ENCODE data around the gene PCDHB12. TPM values are rescaled to one million over a fixed set of nuclear protein-coding genes. Genes with fewer than 3 reads are reported as not detected.

PCDHB12 gene
- total RNA-seq, 1 experiment from 2014 or later: 5.1 TPM

DNA sequence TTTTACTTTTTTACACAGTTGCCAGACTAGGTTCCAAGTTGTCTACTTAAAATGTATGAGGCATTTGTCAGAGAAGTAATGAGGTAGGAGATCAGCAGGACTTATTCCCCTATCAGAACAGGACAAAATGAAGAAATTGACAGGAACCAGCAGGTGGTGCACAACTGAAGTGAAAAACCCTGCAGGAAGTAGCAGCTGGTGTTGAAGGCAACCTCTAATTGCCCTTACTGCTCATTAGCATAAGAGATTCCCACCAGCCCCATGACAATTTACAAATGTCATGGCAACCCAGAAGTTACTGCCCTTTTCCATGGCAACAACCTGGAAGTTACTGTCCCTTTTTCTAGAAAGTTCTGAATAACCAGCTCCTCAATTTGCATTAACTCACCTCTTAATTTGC lies 42.1 kb downstream of the PCDHB12 start:
- no peaks in the 10 kb centered on the region for H3K36me3 ChIP-seq (ENCODE audit: insufficient read depth, low read length, poor library complexity, severe bottlenecking)
- CTCF ChIA-PET: interaction anchor here (1.1 kb wide), 1 partner anchor 27 kb away, joined by 5 read pairs; the partner anchor contains the start of gene PCDHB14
- peaks cover 7% of the 10 kb centered on the region for H3K4me1 ChIP-seq (ENCODE audit: insufficient read depth, low read length, poor library complexity, severe bottlenecking)
- POLR2A ChIA-PET (ENCODE audit: low non-redundant PET): no interaction called here
- no peaks in the 10 kb centered on the region for H3K27me3 ChIP-seq (replicated peaks; ENCODE audit: insufficient read depth, low read depth, low read length, poor library complexity)
- intact Hi-C loops (cut with micrococcal nuclease; ENCODE audit: unreplicated experiment): no loop called here
- peak; percentile 77 for DNase-seq (ENCODE audit: low spot score)
- H3K9me3 ChIP-seq (ENCODE audit: low read depth, low read length, poor library complexity, severe bottlenecking): peaks cover 73% of the 10 kb centered on the region
- no TSS peak for BruUV-seq (replicated peaks)
- H3K4me3 ChIP-seq (ENCODE audit: low read depth, low read length, poor library complexity, severe bottlenecking): no peak overlapping the region
- TF ChIP-seq EZH2 (IDR thresholded peaks at IDR 0.05; ENCODE audit: borderline replicate concordance, low read depth, low read length, poor library complexity, severe bottlenecking): no peak
- TF ChIP-seq, protein P1, sequence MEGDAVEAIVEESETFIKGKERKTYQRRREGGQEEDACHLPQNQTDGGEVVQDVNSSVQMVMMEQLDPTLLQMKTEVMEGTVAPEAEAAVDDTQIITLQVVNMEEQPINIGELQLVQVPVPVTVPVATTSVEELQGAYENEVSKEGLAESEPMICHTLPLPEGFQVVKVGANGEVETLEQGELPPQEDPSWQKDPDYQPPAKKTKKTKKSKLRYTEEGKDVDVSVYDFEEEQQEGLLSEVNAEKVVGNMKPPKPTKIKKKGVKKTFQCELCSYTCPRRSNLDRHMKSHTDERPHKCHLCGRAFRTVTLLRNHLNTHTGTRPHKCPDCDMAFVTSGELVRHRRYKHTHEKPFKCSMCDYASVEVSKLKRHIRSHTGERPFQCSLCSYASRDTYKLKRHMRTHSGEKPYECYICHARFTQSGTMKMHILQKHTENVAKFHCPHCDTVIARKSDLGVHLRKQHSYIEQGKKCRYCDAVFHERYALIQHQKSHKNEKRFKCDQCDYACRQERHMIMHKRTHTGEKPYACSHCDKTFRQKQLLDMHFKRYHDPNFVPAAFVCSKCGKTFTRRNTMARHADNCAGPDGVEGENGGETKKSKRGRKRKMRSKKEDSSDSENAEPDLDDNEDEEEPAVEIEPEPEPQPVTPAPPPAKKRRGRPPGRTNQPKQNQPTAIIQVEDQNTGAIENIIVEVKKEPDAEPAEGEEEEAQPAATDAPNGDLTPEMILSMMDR (conservative IDR thresholded peaks at IDR 0.05; ENCODE audit: low read depth, low read length): 0 out of 2 replicates have a peak, but pooled peaks have one; percentile 14
- H3K27ac ChIP-seq (ENCODE audit: low read depth, low read length, poor library complexity, severe bottlenecking): no peak overlapping the region

DNA sequence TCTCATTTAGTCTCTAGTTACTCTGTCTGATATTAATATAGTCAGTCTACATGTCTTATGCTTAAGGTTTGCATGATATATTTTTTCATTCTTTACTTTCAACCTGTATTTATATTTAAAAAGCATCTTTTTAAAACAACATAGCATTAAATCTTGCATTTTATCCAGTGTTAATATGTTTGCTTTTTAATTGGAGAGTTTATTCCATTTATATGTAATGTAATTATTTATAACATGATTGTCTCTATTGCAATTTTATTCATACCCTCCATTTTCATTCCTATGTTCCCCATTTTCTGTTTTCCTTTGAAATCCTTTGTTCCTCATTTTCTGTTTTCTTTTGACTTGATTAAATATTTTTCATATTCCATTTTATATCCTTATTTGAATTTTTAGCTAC lies 49.9 kb downstream of the PCDHB12 start:
- ChIA-PET POLR2A (ENCODE audit: low non-redundant PET) (no interaction called here), CTCF (no interaction called here)
- no TSS peak for BruUV-seq (replicated peaks)
- no peak overlapping the region for H3K4me3 ChIP-seq (ENCODE audit: low read depth, low read length, poor library complexity, severe bottlenecking)
- H3K4me1 ChIP-seq (ENCODE audit: insufficient read depth, low read length, poor library complexity, severe bottlenecking): no peaks in the 10 kb centered on the region
- TF ChIP-seq, protein P1 (conservative IDR thresholded peaks at IDR 0.05; ENCODE audit: low read depth, low read length): no peak
- TF ChIP-seq EZH2 (IDR thresholded peaks at IDR 0.05; ENCODE audit: borderline replicate concordance, low read depth, low read length, poor library complexity, severe bottlenecking): no peak
- no peak overlapping the region for H3K27ac ChIP-seq (ENCODE audit: low read depth, low read length, poor library complexity, severe bottlenecking)
- no peaks in the 10 kb centered on the region for H3K36me3 ChIP-seq (ENCODE audit: insufficient read depth, low read length, poor library complexity, severe bottlenecking)
- DNase-seq (ENCODE audit: low spot score): no peak
- intact Hi-C loops (cut with micrococcal nuclease; ENCODE audit: unreplicated experiment): no loop called here
- H3K27me3 ChIP-seq (replicated peaks; ENCODE audit: insufficient read depth, low read depth, low read length, poor library complexity): no peaks in the 10 kb centered on the region
- H3K9me3 ChIP-seq (ENCODE audit: low read depth, low read length, poor library complexity, severe bottlenecking): peaks cover 95% of the 10 kb centered on the region

DNA sequence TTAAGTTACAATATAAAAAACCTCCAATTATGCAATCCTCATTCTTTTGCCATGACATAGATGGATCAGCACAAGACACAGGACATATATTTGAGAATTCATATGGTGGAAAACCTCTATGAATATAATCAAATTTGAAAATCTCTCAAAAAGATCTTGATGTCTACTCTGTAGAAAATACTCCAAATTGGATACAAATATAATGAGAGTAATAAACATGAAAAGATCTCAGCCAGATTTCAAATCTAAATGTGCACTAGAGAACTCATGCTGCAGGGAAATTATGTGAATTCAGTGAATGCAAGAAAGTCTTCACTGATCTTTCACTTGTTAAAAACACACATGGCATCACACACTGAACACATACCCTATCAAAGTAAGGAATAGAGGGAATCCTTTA lies 50.4 kb downstream of the PCDHB12 start:
- BruUV-seq (replicated peaks): no TSS peak
- Histone ChIP-seq H3K36me3 (ENCODE audit: insufficient read depth, low read length, poor library complexity, severe bottlenecking) (no peaks in the 10 kb centered on the region), H3K27ac (ENCODE audit: low read depth, low read length, poor library complexity, severe bottlenecking) (no peak overlapping the region), H3K9me3 (ENCODE audit: low read depth, low read length, poor library complexity, severe bottlenecking) (peaks cover 95% of the 10 kb centered on the region), H3K4me1 (ENCODE audit: insufficient read depth, low read length, poor library complexity, severe bottlenecking) (no peaks in the 10 kb centered on the region), H3K27me3 (replicated peaks; ENCODE audit: insufficient read depth, low read depth, low read length, poor library complexity) (no peaks in the 10 kb centered on the region), H3K4me3 (ENCODE audit: low read depth, low read length, poor library complexity, severe bottlenecking) (no peak overlapping the region)
- DNase-seq (ENCODE audit: low spot score): no peak
- intact Hi-C loops (cut with micrococcal nuclease; ENCODE audit: unreplicated experiment): no loop called here
- ChIA-PET CTCF (no interaction called here), POLR2A (ENCODE audit: low non-redundant PET) (no interaction called here)
- TF ChIP-seq, protein P1 (conservative IDR thresholded peaks at IDR 0.05; ENCODE audit: low read depth, low read length): no peak
- no peak for TF ChIP-seq EZH2 (IDR thresholded peaks at IDR 0.05; ENCODE audit: borderline replicate concordance, low read depth, low read length, poor library complexity, severe bottlenecking)
